Measurements from ENCODE around the gene MYO18B.

Gene MYO18B

GRCh38 chr22:25935266-25936058 is 193.5 kb downstream of the MYO18B start:
- no peak for TF ChIP-seq CTCF (IDR thresholded peaks at IDR 0.05; ENCODE audit: low read length, missing control alignments)
- H3K4me3 ChIP-seq (replicated peaks; ENCODE audit: low read depth, low read length): no peak overlapping the region
- no peak for DNase-seq (ENCODE audit: low read depth)

GRCh38 chr22:25938151-25938550 is 196.2 kb downstream of the MYO18B start:
- no peak for TF ChIP-seq CTCF (IDR thresholded peaks at IDR 0.05; ENCODE audit: low read length, missing control alignments)
- H3K4me3 ChIP-seq (replicated peaks; ENCODE audit: low read depth, low read length): no peak overlapping the region
- no peak for DNase-seq (ENCODE audit: low read depth)

- no peak for DNase-seq (ENCODE audit: low read depth)
- H3K4me3 ChIP-seq (replicated peaks; ENCODE audit: low read depth, low read length): no peak overlapping the region
- no peak for TF ChIP-seq CTCF (IDR thresholded peaks at IDR 0.05; ENCODE audit: low read length, missing control alignments)
These were observed 197.4 kb downstream of the MYO18B start for GRCh38 chr22:25939384-25939783.

GRCh38 chr22:25940479-25940878 is 198.5 kb downstream of the MYO18B start:
- TF ChIP-seq CTCF (IDR thresholded peaks at IDR 0.05; ENCODE audit: low read length, missing control alignments): no peak
- no peak overlapping the region for H3K4me3 ChIP-seq (replicated peaks; ENCODE audit: low read depth, low read length)
- no peak for DNase-seq (ENCODE audit: low read depth)

GRCh38 chr22:25941365-25941960 is 199.5 kb downstream of the MYO18B start:
- TF ChIP-seq CTCF (IDR thresholded peaks at IDR 0.05; ENCODE audit: low read length, missing control alignments): no peak
- no peak for DNase-seq (ENCODE audit: low read depth)
- H3K4me3 ChIP-seq (replicated peaks; ENCODE audit: low read depth, low read length): no peak overlapping the region

- DNase-seq (ENCODE audit: low read depth): no peak
- no peak overlapping the region for H3K4me3 ChIP-seq (replicated peaks; ENCODE audit: low read depth, low read length)
- TF ChIP-seq CTCF (IDR thresholded peaks at IDR 0.05; ENCODE audit: low read length, missing control alignments): no peak
These were observed 200.3 kb downstream of the MYO18B start for GRCh38 chr22:25942115-25942855.

Data from fibroblast of pulmonary artery (primary cell).